Activated CD4-positive, alpha-beta T cell treated with anti-CD3 and anti-CD28 coated beads, Interleukin-2, amount 50 U/mL, for 1 hour (primary cell): ENCODE data around the gene PCDHGB1.
A peak's percentile ranks its signal among the peaks of the same experiment; 100 is the strongest.
"Not testable (repeated sequence)": the region's sequence is repeated elsewhere in the genome, so short reads cannot be mapped to it uniquely, and the experiment has no call there.

Experiments used
- DNase-seq: peaks from one replicate; pipeline ENCODE4 v3.0.0-alpha.2; 2020

The PCDHGB1 gene

GRCh38 chr5:141346017-141346416 lies 3.9 kb upstream of the PCDHGB1 start:
- DNase-seq: not testable (repeated sequence)

DNA sequence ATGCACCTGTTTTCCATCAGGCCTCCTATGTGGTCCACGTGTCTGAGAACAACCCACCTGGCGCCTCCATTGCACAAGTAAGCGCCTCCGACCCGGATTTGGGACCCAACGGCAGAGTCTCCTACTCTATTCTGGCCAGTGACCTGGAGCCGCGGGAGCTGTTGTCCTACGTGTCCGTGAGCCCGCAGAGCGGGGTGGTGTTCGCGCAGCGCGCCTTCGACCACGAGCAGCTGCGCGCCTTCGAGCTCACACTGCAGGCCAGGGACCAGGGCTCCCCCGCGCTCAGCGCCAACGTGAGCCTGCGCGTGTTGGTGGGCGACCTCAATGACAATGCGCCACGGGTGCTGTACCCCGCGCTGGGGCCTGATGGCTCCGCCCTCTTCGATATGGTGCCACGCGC lies 1.7 kb downstream of the PCDHGB1 start:
- DNase-seq: no peak

DNA sequence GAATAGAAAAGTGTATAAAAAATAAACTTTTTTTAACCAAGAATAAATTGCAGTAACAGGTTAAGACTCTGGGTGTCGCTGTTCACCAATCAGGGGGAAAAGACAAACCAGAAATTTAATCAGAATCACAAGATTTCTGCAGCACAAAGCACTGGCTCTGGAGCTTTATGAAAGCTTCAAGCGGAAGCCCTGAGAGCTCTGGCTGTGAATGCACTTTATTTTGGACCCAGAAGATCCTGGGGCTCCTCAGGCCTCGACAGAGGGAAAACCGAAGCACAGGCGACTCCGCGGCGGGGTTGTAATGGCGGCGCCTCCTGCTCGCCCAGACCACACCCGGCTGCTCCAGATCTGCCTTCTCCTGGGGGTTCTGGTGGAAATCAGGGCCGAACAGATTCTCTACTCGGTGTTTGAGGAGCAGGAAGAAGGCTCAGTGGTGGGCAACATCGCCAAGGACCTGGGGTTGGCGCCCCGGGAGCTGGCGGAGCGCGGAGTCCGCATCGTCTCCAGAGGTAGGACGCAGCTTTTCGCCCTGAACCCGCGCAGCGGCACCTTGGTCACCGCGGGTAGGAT lies 5.1 kb downstream of the PCDHGB1 start, which contains the start of gene PCDHGA4:
Gene PCDHGA4 (plus strand): TSS at position 122 of the 570 bp plus-strand sequence. CDS start 87 bp downstream, at position 209.
- no peak for DNase-seq

- DNase-seq: no peak
Measured at GRCh38 chr5:141355641-141356040, 5.7 kb downstream of the PCDHGB1 start.

DNA sequence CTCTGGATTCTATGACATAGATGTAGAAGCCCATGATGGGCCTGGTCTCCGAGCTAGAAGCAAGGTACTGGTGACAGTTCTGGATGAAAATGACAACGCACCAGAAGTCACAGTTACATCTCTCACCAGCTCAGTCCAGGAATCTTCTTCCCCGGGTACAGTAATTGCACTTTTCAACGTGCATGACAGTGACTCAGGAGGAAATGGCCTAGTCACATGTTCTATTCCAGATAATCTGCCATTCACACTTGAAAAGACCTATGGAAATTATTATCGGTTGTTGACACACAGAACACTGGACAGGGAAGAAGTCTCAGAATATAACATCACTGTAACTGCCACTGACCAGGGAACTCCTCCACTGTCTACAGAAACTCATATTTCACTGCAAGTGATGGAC lies 6.2 kb downstream of the PCDHGB1 start:
- no peak for DNase-seq

DNA sequence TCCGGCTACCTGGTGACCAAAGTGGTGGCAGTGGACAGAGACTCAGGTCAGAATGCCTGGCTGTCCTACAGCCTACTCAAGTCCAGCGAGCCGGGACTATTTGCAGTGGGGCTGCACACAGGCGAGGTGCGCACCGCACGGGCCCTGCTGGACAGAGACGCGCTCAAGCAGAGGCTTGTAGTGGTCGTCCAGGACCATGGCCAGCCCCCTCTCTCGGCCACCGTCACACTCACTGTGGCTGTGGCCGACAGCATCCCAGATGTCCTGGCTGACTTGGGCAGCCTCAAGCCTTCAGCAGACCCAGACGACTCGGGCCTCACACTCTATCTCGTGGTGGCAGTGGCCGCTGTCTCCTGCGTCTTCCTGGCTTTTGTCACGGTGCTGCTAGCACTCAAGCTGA lies 7.1 kb downstream of the PCDHGB1 start:
- DNase-seq: no peak

GRCh38 chr5:141359790-141360426 lies 10.0 kb downstream of the PCDHGB1 start, which contains the start of gene PCDHGB2:
Gene PCDHGB2, plus strand, starts transcription at chr5:141359994. Its CDS starts 142 bp downstream, at chr5:141360136.
- DNase-seq: no peak

DNA sequence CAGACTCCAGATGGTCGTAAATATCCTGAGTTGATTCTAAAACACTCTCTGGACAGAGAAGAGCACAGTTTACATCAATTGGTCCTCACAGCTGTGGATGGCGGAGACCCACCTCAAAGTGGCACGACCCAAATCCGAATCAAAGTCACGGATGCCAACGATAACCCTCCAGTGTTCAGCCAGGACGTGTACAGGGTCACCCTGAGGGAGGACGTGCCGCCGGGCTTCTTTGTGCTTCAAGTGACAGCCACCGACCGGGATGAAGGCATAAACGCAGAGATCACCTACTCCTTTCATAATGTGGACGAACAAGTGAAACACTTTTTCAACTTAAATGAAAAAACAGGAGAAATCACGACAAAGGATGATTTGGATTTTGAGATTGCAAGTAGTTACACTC lies 10.8 kb downstream of the PCDHGB1 start:
- DNase-seq: no peak

GRCh38 chr5:141362719-141363118 lies 12.8 kb downstream of the PCDHGB1 start:
- DNase-seq: no peak

GRCh38 chr5:141363952-141364660 lies 14.2 kb downstream of the PCDHGB1 start, which contains the start of gene PCDHGA5:
Gene PCDHGA5, plus strand, starts transcription at chr5:141364162. Its CDS starts 169 bp downstream, at chr5:141364331.
- no peak for DNase-seq

- no peak for DNase-seq
Measured at GRCh38 chr5:141366016-141366896, 16.4 kb downstream of the PCDHGB1 start.

GRCh38 chr5:141369994-141370848 lies 20.3 kb downstream of the PCDHGB1 start, which contains the start of gene PCDHGB3:
Gene PCDHGB3, plus strand, starts transcription at chr5:141370242. Its CDS starts 153 bp downstream, at chr5:141370395.
- peak; percentile 36 for DNase-seq

DNA sequence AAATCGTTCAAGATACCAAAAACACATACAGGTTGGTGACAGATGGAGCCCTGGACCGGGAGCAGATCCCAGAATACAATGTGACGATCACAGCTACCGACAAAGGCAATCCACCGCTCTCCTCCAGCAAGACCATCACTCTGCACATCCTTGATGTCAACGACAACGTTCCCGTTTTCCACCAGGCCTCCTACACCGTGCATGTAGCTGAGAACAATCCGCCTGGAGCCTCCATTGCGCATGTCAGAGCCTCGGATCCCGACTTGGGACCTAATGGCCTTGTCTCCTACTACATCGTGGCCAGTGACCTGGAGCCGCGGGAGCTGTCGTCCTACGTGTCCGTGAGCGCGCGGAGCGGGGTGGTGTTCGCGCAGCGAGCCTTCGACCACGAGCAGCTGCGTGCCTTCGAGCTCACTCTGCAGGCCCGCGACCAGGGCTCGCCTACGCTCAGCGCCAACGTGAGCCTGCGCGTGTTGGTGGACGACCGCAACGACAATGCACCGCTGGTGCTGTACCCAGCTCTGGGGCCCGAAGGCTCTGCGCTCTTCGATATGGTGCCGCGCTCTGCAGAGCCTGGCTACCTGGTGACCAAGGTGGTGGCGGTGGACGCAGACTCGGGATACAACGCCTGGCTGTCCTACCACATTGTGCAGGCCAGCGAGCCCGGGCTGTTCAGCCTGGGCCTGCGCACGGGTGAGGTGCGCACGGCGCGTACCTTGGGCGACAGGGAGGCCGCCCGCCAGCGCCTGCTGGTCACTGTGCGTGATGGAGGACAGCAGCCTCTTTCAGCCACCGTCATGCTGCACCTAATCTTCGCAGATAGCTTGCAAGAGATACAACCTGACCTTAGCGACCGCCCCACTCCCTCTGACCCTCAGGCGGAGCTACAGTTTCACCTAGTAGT lies 21.9 kb downstream of the PCDHGB1 start:
- DNase-seq: no peak

- DNase-seq: no peak
Measured at GRCh38 chr5:141373673-141374317, 23.9 kb downstream of the PCDHGB1 start, which contains the start of gene PCDHGA6. Gene PCDHGA6, plus strand, starts transcription at chr5:141373891. Its CDS starts 193 bp downstream, at chr5:141374084.

DNA sequence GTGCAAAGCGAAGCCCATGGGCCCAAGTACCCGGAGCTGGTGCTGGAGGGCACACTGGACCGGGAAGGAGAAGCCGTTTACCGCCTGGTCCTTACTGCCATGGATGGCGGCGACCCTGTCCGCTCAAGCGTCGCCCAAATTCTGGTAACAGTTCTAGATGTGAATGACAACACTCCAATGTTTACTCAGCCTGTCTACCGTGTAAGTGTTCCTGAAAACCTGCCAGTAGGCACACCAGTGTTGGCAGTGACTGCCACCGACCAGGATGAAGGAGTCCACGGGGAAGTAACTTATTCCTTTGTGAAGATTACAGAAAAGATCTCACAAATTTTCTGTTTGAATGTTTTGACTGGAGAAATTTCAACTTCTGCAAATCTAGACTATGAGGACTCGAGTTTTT lies 24.7 kb downstream of the PCDHGB1 start:
- DNase-seq: no peak

GRCh38 chr5:141375444-141376155 lies 25.7 kb downstream of the PCDHGB1 start:
- not testable (repeated sequence) for DNase-seq

GRCh38 chr5:141382469-141383294 lies 32.8 kb downstream of the PCDHGB1 start, which contains the start of gene PCDHGA7:
Gene PCDHGA7, plus strand, starts transcription at chr5:141382742. Its CDS starts 158 bp downstream, at chr5:141382900.
- DNase-seq: no peak

GRCh38 chr5:141383345-141383744 lies 33.4 kb downstream of the PCDHGB1 start:
- no peak for DNase-seq
